HepG2 (cell line): Measurements from ENCODE around the gene BAHCC1. TPM values are rescaled to one million over a fixed set of nuclear protein-coding genes. Genes with fewer than 3 reads are reported as not detected.

Source experiments
- ERF ChIP-seq: IDR thresholded peaks from 2 replicates; pipeline ENCODE4 v1.6.1; 2018; ENCODE audit warnings: missing biosample characterization, missing genetic modification reagents
- KLF15 ChIP-seq: sonication (generic); formaldehyde crosslinking; IDR thresholded peaks from 2 replicates; pipeline ENCODE4 v1.8.1; 2023; ENCODE audit warnings: borderline replicate concordance, mild to moderate bottlenecking, inconsistent platforms, missing genetic modification reagents, mixed read lengths
- MXD4 ChIP-seq: IDR thresholded peaks from 2 replicates; pipeline ENCODE4 v1.6.1; 2016; ENCODE audit warnings: mild to moderate bottlenecking, missing biosample characterization, missing genetic modification reagents
- SNRNP70 ChIP-seq: fragments of 200-400 bp; formaldehyde crosslinking; IDR thresholded peaks from 2 replicates; pipeline ENCODE4 v1.6.1; 2017; ENCODE audit warnings: mild to moderate bottlenecking, low read depth, low read length, moderate library complexity
- SOX6 ChIP-seq, 2 experiments: fragments of 450-650 bp in 1 of 2; sonication (generic) in 1 of 2; formaldehyde crosslinking in 1 of 2; IDR thresholded peaks; 2 replicates each; pipeline versions ENCODE4 v1.4.0 to v1.6.1; 2017 to 2020; ENCODE audit warnings: antibody characterized with exemption in 1 of 2, mild to moderate bottlenecking in 1 of 2, missing genetic modification reagents in 1 of 2
- SP4 ChIP-seq: sonication (generic); formaldehyde crosslinking; IDR thresholded peaks from 2 replicates; pipeline ENCODE4 v1.8.1; 2023; ENCODE audit warnings: mild to moderate bottlenecking, missing genetic modification reagents
- SRF ChIP-seq: IDR thresholded peaks from 2 replicates; pipeline ENCODE4 v1.6.1; 2011; ENCODE audit warnings: mild to moderate bottlenecking, low read depth, low read length, moderate library complexity
- SRSF9 ChIP-seq: fragments of 200-400 bp; formaldehyde crosslinking; IDR thresholded peaks from 2 replicates; pipeline ENCODE4 v1.6.1; 2018; ENCODE audit warnings: borderline replicate concordance, mild to moderate bottlenecking, low read depth, low read length; ENCODE audit not compliant: insufficient read depth, poor library complexity, severe bottlenecking
- YY1 ChIP-seq: IDR thresholded peaks from 2 replicates; pipeline ENCODE4 v1.6.1; 2011; ENCODE audit warnings: low read length, low read depth, moderate library complexity, mild to moderate bottlenecking; ENCODE audit not compliant: insufficient read depth, insufficient replicate concordance
- ZFP1 ChIP-seq: IDR thresholded peaks from 2 replicates; pipeline ENCODE4 v1.6.1; 2016
- ZFP91 ChIP-seq: sonication (generic); formaldehyde crosslinking; IDR thresholded peaks from 2 replicates; pipeline ENCODE4 v1.9.0; 2022; ENCODE audit warnings: missing genetic modification reagents, mild to moderate bottlenecking, borderline replicate concordance
- ZFX ChIP-seq: sonication (generic); formaldehyde crosslinking; IDR thresholded peaks from 2 replicates; pipeline ENCODE4 v1.4.0; 2020; ENCODE audit warnings: mild to moderate bottlenecking, low read depth, missing genetic modification reagents, moderate library complexity
- ZNF232 ChIP-seq: sonication (generic); formaldehyde crosslinking; IDR thresholded peaks from 2 replicates; pipeline ENCODE4 v1.4.0; 2020; ENCODE audit warnings: missing genetic modification reagents, borderline replicate concordance
- ZNF280B ChIP-seq: sonication (generic); formaldehyde crosslinking; IDR thresholded peaks from 2 replicates; pipeline ENCODE4 v1.5.0; 2020; ENCODE audit warnings: missing genetic modification reagents, mild to moderate bottlenecking, borderline replicate concordance
- ZNF296 ChIP-seq: sonication (generic); formaldehyde crosslinking; conservative IDR thresholded peaks from 2 replicates; pipeline ENCODE4 v1.5.0; 2020; ENCODE audit warnings: mild to moderate bottlenecking, missing genetic modification reagents
- ZNF333 ChIP-seq: sonication (generic); formaldehyde crosslinking; IDR thresholded peaks from 2 replicates; pipeline ENCODE4 v1.4.0; 2020; ENCODE audit warnings: mild to moderate bottlenecking, missing genetic modification reagents, borderline replicate concordance
- ZNF670 ChIP-seq: sonication (generic); formaldehyde crosslinking; IDR thresholded peaks from 2 replicates; pipeline ENCODE4 v1.8.0; 2022; ENCODE audit warnings: mild to moderate bottlenecking, missing genetic modification reagents, borderline replicate concordance
- ZNF878 ChIP-seq: sonication (generic); formaldehyde crosslinking; IDR thresholded peaks from 2 replicates; pipeline ENCODE4 v1.8.1; 2023; ENCODE audit warnings: mild to moderate bottlenecking, missing genetic modification reagents, moderate library complexity
- polyA plus RNA-seq, 8 experiments: library from polyadenylated mRNA; depleted of rRNA in 3 of 8; stranded (reverse) in 7 of 8; unstranded in 1 of 8; fragments of >200 nt; fragmentation: Illumina TruSeq in 4 of 8; extraction: Trizol in 4 of 8; gene quantifications; 2 replicates each; pipeline versions ENCODE4 v1.2.1 to v1.2.3, GENCODE V29; 2011 to 2016; ENCODE audit warnings: low read depth in 4 of 8, missing spikeins in 1 of 8, mixed read lengths in 1 of 8; ENCODE audit not compliant: insufficient read depth in 1 of 8
- total RNA-seq, 5 experiments: library from RNA; depleted of rRNA; stranded (reverse); fragments of >200 nt; fragmentation: Illumina TruSeq; extraction: Trizol; gene quantifications; 2 replicates each; pipeline ENCODE4 v1.2.3, GENCODE V29; 2016; ENCODE audit warnings: low read depth in 1 of 5
- TF ChIP-seq, protein P1 (sequence below), 2 experiments: sonication (generic) in 1 of 2; formaldehyde crosslinking in 1 of 2; IDR thresholded peaks; 2 replicates each; pipeline versions ENCODE4 v1.4.0 to v1.6.1; 2018 to 2020; ENCODE audit warnings: missing genetic modification reagents in 2 of 2, borderline replicate concordance in 1 of 2, low read depth in 1 of 2, mild to moderate bottlenecking in 1 of 2, missing biosample characterization in 1 of 2
- TF ChIP-seq, protein P2 (sequence below): sonication (generic); formaldehyde crosslinking; IDR thresholded peaks from 2 replicates; pipeline ENCODE4 v1.4.0; 2020; ENCODE audit warnings: missing genetic modification reagents
- TF ChIP-seq, protein P3 (sequence below): sonication (generic); formaldehyde crosslinking; IDR thresholded peaks from 2 replicates; pipeline ENCODE4 v1.4.0; 2020; ENCODE audit warnings: missing genetic modification reagents, borderline replicate concordance

Gene BAHCC1
- total and polyA plus RNA-seq, 2 of the 13 experiments (the other 11 are each of a cell fraction or from before 2014, with no cell fraction given): 1.4 to 1.7 TPM

- TF ChIP-seq SP4: no peak
- no peak for TF ChIP-seq ERF
- TF ChIP-seq, protein P1, sequence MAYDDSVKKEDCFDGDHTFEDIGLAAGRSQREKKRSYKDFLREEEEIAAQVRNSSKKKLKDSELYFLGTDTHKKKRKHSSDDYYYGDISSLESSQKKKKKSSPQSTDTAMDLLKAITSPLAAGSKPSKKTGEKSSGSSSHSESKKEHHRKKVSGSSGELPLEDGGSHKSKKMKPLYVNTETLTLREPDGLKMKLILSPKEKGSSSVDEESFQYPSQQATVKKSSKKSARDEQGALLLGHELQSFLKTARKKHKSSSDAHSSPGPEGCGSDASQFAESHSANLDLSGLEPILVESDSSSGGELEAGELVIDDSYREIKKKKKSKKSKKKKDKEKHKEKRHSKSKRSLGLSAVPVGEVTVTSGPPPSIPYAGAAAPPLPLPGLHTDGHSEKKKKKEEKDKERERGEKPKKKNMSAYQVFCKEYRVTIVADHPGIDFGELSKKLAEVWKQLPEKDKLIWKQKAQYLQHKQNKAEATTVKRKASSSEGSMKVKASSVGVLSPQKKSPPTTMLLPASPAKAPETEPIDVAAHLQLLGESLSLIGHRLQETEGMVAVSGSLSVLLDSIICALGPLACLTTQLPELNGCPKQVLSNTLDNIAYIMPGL (CRISPR knock-in tag; IDR thresholded peaks at IDR 0.05; ENCODE audit: borderline replicate concordance in 1 of 2, low read depth in 1 of 2): peak in 1 of 2 experiments; percentile 3; a peak in 1 of 4 replicates
- TF ChIP-seq ZNF878 (CRISPR knock-in tag): no peak
- no peak for TF ChIP-seq SRSF9
- TF ChIP-seq, protein P2, sequence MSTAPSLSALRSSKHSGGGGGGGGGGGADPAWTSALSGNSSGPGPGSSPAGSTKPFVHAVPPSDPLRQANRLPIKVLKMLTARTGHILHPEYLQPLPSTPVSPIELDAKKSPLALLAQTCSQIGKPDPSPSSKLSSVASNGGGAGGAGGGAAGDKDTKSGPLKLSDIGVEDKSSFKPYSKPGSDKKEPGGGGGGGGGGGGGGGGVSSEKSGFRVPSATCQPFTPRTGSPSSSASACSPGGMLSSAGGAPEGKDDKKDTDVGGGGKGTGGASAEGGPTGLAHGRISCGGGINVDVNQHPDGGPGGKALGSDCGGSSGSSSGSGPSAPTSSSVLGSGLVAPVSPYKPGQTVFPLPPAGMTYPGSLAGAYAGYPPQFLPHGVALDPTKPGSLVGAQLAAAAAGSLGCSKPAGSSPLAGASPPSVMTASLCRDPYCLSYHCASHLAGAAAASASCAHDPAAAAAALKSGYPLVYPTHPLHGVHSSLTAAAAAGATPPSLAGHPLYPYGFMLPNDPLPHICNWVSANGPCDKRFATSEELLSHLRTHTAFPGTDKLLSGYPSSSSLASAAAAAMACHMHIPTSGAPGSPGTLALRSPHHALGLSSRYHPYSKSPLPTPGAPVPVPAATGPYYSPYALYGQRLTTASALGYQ: no peak
- peak; percentile 60; the same call in 1 of the 2 replicates for TF ChIP-seq ZFP91
- no peak for TF ChIP-seq ZNF280B
- TF ChIP-seq, protein P3, sequence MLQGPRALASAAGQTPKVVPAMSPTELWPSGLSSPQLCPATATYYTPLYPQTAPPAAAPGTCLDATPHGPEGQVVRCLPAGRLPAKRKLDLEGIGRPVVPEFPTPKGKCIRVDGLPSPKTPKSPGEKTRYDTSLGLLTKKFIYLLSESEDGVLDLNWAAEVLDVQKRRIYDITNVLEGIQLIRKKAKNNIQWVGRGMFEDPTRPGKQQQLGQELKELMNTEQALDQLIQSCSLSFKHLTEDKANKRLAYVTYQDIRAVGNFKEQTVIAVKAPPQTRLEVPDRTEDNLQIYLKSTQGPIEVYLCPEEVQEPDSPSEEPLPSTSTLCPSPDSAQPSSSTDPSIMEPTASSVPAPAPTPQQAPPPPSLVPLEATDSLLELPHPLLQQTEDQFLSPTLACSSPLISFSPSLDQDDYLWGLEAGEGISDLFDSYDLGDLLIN (CRISPR knock-in tag): no peak
- TF ChIP-seq MXD4 (CRISPR knock-in tag): 0 out of 2 replicates have a peak, but pooled peaks have one; percentile 19
- TF ChIP-seq KLF15 (CRISPR knock-in tag): no peak
- no peak for TF ChIP-seq ZFP1 (CRISPR knock-in tag)
- peak; percentile 73; the same call in 1 of the 2 replicates for TF ChIP-seq ZFX (CRISPR knock-in tag)
- no peak for TF ChIP-seq SOX6 (IDR thresholded peaks at IDR 0.05)
- no peak for TF ChIP-seq SOX6 (CRISPR knock-in tag; IDR thresholded peaks at IDR 0.05)
- TF ChIP-seq ZNF232 (CRISPR knock-in tag): 0 out of 2 replicates have a peak, but pooled peaks have one; percentile 45
- TF ChIP-seq SNRNP70: no peak
- no peak for TF ChIP-seq ZNF333
- no peak for TF ChIP-seq YY1
- TF ChIP-seq ZNF296 (CRISPR knock-in tag): no peak
- TF ChIP-seq ZNF670 (CRISPR knock-in tag): no peak
- TF ChIP-seq SRF: no peak
These were observed 1.0 kb downstream of the BAHCC1 start (continued) for GRCh38 chr17:81396278-81396721.
